GM21381 (cell line): ENCODE measurements around the gene ITGA4.
"Not testable (repeated sequence)": the region's sequence is repeated elsewhere in the genome, so short reads cannot be mapped to it uniquely, and the experiment has no call there.

Source experiments
- ATAC-seq: cut with Tn5 transposase; IDR thresholded peaks from one replicate; pipeline ENCODE4 v1.9.1; 2021; ENCODE audit warnings: mild to moderate bottlenecking, moderate library complexity; ENCODE audit not compliant: unreplicated experiment

Gene ITGA4

GRCh38 chr2:181457121-181457740, at the start of gene ITGA4:
TSS of gene ITGA4 (plus strand) at chr2:181457386. CDS start at chr2:181457655, 269 bp downstream.
- peak; percentile 68 for ATAC-seq

GRCh38 chr2:181408861-181409260, 48.3 kb upstream of the ITGA4 start:
- ATAC-seq, result no peak

- ATAC-seq, result peak; percentile 92
These were observed 45.9 kb upstream of the ITGA4 start for GRCh38 chr2:181411105-181411849.

- ATAC-seq, result no peak
These were observed 37.9 kb upstream of the ITGA4 start for GRCh38 chr2:181419129-181419855.

- no peak for ATAC-seq
These were observed 36.7 kb upstream of the ITGA4 start for GRCh38 chr2:181420259-181421130.

GRCh38 chr2:181421131-181421458, 36.1 kb upstream of the ITGA4 start:
- no peak for ATAC-seq

- no peak for ATAC-seq
These were observed 35.7 kb upstream of the ITGA4 start for GRCh38 chr2:181421464-181421863.

DNA sequence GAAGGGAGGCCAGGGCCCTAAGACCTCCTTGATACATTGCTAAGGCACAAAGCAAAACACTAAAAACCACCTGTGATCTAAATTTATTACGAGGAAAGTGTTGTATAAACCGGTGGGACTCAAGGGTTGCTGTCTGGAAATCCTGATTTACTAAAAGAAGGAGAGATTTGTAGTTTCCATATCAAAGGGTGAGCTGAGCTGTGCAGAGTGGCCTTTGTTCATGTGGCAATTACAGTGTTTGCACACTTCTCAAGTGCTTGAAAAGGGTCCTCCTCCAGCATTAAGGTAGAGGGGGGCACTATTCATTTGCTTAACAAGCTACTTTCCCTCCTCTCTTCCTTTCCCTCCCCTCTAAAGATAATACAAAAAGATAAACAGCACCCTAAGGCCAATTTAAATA, 30.5 kb upstream of the ITGA4 start:
- ATAC-seq, result no peak

DNA sequence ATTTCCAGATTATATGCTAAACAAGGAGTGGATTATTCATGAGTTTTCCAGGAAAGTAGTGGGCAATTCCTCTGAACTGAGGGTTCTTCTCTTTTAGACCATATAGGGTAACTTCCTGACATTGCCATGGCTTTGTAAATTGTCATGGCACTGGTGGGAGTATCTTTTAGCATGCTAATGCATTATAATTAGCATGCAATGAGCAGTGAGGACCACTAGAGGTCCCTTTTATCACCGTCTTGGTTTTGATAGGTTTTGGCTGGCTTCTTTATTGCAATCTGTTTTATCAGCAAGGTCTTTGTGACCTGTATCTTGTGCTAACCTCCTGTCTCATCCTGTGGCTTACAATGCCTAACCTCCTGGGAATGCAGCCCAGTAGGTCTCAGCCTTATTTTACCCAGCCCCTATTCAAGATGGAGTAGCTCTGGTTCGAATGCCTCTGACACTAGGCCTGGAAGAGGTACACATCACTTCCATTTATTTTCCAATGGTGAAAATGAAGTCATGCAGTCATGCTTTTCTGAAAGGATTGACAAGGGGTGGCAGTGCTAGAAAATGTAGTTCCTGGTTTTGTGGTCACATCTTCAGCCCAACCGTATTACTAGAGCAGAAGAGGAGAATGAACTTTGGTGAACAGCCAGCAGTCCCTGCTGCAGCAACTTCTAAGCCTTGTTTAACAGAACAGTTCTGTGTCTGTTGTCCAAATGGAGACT, 26.6 kb upstream of the ITGA4 start:
- no peak for ATAC-seq

- ATAC-seq, result no peak
These were observed 25.5 kb upstream of the ITGA4 start for GRCh38 chr2:181431674-181432073.

DNA sequence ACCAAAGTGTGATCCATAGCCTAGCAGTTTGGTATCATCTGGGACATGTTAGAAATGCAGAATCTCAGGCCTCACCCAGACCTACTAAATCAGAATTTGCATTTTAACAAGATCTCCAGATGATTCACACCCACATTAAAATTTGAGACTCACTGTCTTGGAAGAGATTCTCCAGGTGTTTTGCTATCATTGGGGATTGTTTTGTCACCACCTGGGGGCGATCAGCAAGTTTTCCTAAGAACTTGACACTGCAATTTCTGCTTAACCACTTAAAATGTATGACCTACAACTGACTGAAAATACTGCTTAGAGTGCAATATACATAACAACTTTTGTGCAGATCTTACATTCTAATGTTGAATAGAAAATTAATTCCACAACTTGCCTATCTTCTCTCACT, 18.9 kb upstream of the ITGA4 start:
- no peak for ATAC-seq

DNA sequence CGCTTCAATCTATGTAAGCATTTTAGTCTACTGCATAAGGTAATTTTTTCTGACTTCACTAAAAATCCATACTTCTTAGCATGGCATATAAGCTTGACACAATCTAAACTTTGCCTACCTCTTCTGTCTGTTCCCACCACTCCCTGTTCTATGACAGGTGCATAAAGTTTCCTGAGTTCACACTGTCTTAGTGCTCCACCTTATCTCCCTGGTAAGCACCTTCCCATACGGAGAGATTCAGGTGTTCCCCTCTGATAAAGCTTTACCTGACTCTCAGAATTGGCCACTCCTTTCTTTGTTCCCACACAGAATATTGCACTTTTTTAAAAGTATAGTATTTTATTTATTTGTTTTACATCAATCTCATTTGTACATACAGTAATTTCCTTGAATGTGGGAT, 16.8 kb upstream of the ITGA4 start:
- no peak for ATAC-seq

DNA sequence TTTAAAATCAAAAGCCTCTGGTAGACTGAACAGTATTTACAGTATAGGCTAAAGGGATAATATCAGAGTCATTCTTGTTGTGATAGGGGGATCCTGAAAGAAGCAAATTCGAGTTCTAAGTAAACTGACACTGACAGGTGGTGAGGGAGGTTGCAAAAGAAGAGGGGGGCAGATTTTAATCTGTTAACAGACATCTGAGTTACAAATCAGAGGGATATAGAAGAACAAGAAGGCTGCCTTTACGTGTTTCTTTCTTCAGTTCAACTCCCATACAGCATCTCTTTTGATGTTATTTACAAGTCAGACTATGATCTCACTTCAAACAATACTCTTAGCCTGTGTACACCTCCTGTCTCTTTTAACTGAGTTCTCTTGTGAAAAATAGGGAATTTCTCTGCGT, 16.3 kb upstream of the ITGA4 start:
- ATAC-seq, result no peak

DNA sequence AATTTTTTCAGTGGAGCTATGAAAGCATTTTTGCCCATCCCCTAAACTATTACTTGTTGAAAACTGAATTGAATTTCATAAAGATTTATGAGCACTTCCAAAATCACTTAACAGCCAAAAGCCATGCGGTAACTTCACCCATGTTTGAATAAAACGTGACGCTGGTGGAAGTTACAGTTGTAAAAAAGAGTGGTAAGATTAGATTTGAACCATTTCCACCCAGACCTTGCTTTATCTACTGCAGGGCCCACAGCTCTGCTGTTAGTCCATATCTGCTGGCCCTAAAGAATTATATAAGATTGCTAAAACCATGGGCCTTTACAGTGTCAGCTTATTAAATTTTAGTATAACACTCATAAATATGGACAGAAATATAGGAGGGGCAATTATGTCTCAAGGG, 15.5 kb upstream of the ITGA4 start:
- no peak for ATAC-seq

- ATAC-seq, result no peak
These were observed 12.5 kb upstream of the ITGA4 start for GRCh38 chr2:181444654-181445053.

DNA sequence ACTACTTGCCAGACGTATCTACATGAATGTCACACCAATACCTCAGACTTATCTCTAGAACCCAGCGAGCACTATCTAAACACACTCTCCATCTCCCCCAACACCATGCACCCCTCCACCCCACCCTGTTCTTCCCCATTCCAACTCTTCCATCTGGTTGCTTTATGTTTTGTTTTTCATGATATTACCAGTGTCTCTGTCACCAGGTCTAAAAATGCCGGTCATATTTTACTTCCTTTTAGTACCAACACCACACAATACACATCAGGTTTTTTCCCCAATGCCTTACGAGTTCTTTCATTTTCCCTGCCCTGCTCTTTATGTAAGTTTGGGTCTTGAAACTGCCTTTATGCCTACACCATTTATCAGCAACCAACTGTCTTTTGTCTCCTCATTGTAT, 10.2 kb upstream of the ITGA4 start:
- no peak for ATAC-seq

- not testable (repeated sequence) for ATAC-seq
These were observed 7.9 kb upstream of the ITGA4 start for GRCh38 chr2:181449278-181449677.

GRCh38 chr2:181454686-181455450, 2.3 kb upstream of the ITGA4 start:
- no peak for ATAC-seq

GRCh38 chr2:181456660-181457120, 496 bp upstream of the ITGA4 start:
- peak; percentile 67 for ATAC-seq
